Stimulated activated CD4-positive, alpha-beta T cell treated with anti-CD3 and anti-CD28 coated beads, TNF-alpha, amount 100 ng/mL, for 4 hours (primary cell): Measurements from ENCODE around the gene PTPRK.

Experiments used
- DNase-seq, 3 experiments: peaks; one replicate each; pipeline ENCODE4 v3.0.0-alpha.2; 2020; ENCODE audit warnings: low read depth in 3 of 3

The PTPRK gene

GRCh38 chr6:128515550-128516513 lies 4.6 kb downstream of the PTPRK start:
- DNase-seq: no peak

DNA sequence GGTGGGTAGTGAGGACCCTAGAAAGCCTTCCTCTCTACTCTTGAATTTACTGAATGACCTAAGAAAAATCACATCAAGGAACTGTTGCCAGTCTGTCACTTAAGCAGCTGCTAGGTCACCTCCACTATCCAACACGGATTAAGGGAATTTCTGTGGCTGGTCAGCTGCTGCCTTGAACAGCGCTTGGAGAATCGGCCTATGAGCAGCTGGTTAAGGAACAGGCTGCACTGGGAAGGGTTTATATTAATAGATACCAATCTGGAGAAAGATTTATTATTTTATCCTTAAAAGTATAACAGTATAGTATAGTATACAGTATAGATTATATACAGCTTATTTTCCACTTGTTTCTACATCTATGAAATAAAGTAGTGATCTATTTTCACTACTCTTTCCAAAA lies 6.5 kb downstream of the PTPRK start:
- no peak for DNase-seq

DNA sequence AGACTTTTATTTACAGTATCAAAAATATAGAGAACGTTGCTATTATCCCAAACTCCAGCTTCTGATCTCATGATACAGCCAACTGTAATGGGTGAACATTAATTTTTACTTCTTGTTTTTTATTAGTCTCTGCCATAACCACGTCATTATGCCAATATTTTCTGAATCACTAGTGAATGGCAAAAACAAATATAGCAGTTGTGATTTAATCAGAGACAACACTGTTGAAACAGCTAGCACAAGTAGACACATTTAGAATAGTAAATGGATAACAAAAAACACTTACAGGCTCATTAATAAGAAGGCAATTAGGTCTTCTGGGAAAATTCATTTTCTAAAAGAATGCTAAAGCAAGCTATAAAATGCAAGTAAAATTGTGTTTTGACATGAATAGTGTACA lies 8.1 kb downstream of the PTPRK start:
- DNase-seq: no peak

GRCh38 chr6:128511506-128511905 lies 8.9 kb downstream of the PTPRK start:
- DNase-seq: no peak

DNA sequence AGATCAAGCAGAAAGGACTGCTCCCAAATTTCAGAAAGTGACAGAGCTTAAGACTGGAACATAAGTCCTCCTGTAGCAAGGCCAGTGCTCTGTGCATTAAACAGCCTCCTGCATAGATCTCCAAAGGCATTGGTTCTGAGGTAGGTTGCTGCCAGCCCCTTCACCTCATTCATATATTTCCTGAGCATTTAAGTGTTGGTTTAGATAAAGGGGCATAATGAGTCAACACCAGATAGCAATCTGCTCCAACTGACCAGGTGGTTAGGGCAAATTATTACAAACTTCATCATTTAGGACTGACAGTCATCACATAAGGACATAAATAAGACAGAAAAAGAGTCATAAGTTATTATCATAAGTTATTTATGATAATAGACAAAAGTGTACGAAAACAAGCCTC lies 10.7 kb downstream of the PTPRK start:
- DNase-seq: no peak

DNA sequence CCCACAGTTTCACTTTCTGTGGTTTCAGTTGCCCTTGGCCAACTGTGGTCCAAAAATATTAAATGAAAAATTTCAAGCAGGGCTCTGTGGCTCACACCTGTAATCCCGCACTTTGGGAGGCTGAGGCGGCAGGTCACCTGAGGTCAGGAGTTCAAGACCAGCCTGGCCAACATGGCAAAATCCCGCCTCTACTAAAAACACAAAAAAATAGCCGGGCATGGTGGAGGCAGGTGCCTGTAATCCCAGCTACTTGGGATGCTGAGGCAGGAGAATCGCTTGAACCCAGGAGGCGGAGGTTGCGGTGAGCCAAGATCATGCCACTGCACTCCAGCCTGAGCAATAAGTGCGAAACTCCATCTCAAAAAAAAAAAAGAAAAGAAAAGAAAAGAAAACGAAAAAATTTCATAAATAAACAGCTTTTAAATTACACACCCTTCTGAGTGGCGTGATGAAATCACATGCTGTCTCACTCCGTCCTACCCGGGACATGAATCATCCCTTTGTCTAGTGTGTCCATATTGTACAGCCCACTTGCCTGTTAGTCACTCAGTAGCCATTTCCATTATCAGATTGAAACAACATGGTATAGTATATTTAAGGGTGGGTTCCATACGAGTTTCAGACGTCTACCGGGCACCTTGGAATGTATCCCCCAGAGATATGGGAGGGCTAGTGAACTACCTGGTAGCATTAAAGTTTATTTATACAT lies 11.7 kb downstream of the PTPRK start:
- no peak for DNase-seq

DNA sequence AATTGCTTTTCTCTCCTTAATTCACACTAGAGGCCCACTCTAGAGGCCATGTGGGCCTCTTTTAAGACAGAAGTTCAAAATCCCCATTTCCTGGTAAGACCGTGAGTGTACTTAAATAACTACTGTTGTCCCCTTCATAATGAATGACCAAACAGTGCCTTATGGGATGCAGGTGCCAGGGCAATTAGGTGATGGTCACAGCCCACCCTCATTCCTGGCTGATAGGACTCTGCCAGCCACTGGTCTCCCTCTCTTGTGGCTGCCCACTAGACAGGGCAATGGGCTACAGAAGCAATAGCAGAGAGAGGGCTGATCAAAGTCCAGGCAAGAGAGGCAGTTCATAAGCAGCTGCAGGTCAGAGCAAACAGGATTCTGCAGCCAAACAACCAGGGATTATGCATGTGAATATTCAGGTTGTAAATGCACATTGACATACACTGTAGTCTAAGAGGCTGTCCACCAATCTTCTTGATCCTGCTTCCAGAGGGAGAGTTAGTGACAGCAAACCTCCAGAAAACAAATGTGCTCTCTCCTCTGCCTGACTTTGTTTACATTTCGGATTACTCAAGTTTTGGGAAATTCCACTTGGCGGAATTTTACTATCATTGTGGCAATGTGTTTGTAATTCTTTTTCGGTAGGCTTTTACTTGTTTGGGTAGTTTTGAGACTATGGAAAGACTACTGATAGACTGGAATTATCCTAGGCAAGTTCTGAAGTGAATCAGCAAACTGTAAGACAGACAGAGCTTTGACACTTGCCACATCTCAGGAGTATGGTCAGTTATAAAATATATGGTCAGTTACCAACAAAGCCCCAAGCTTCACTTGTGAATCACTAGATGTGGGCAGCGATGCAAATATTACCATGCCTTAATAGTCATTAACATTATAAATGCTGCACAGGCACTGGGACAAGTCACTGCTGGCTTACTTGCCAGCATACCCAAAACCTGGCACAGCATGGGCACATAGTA lies 12.8 kb downstream of the PTPRK start:
- no peak for DNase-seq

GRCh38 chr6:128505603-128506002 lies 14.8 kb downstream of the PTPRK start:
- no peak for DNase-seq

- DNase-seq: no peak
Observed at GRCh38 chr6:128504003-128504654, 16.3 kb downstream of the PTPRK start.

DNA sequence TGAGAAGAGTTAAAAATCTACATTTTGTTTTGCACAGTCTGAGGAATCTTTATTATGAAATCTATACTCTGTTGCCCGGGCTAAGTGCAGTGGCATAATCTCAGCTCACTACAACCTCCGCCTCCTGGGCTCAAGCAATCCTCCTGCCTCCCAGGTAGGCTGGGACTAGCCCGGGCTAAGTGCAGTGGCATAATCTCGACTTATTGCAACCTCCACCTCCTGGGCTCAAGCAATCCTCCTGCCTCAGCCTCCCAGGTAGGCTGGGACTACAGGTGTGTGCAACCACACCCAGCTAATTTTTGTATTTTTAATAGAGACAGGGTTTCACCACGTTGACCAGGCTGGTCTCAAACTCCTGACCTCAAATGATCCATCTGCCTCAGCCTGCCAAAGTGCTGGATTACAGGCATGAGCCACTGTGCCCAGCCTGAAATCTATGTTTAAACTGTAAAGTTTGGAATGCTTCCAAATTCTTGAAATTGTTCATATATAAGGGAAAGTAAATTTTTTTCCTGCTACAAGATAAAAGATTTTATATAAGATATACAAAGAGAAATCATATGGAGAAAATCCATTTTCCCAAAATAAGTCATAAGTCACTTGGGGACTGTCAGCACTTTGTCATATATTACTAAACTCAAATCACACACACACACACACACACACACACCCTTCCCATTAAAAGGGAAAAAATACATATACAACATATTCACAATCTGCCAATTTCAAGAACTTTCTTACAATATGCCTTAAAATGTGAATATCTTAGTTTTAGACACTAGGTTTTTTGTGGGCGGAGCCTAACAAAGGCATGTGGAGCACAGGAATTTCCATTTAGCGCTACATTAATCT lies 19.4 kb downstream of the PTPRK start:
- DNase-seq: no peak

DNA sequence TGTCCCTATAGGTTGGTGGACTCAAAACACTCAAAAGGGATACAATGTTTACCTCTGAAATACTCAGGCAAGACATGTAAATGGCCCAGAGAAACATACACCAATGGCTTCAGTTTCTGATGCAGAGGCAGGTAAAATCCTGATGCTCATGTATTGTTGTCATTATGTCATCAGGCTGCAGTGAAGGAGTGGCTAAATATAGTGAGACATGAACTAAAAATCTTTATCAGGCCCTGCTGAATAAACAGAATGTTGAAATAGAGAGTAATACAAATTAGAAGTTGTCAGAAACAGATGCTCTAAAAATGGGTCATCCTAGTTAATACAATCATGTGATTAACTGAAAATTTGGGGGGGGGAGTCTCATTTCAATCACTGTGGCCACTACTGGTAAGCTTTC lies 20.4 kb downstream of the PTPRK start:
- DNase-seq: no peak

GRCh38 chr6:128499079-128499731 lies 21.2 kb downstream of the PTPRK start:
- no peak for DNase-seq

- no peak for DNase-seq
Observed at GRCh38 chr6:128498234-128498633, 22.2 kb downstream of the PTPRK start.

- DNase-seq: no peak
Observed at GRCh38 chr6:128495536-128496333, 24.7 kb downstream of the PTPRK start.

- no peak for DNase-seq
Observed at GRCh38 chr6:128494440-128494839, 26.0 kb downstream of the PTPRK start.

DNA sequence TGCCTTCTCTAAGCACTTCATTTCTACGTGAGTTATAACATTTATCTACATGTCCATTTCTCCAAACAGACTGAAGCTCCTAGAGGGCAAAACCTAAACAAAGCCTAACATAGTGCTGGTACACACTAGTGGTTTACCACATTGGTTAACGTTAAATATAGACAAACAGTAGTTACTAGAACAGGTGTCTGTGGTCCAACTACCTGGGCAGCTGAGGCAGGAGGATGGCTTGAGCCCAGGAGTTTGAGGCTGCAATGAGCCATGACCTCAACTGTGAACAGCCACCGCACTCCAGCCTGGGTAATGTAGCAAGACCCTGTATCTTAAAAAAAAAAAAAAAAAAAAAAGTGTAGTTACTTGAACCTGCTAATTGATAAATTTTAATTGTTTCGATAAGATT lies 26.5 kb downstream of the PTPRK start:
- DNase-seq: no peak

DNA sequence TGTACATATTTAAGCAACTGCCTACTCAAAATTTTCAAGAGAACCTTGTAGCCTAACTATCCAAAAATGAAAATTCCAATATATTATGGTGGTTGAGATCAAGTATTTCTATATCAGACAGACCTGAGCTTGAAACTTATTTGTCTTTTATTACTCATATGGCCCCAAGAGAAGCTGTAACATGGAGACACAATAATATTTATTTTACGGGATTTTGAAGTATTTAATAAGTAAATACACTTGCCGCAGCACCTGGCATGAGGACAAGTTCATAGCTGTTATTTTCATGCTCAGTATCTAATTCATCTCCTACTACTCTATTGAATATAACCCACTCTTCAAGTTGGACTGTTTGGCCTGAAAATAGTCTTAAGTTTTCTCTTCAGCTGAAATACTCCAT lies 28.0 kb downstream of the PTPRK start:
- DNase-seq: no peak

GRCh38 chr6:128491610-128492206 lies 28.7 kb downstream of the PTPRK start:
- no peak for DNase-seq
